Measurements from ENCODE around the gene NFIL3.

NFIL3 gene, protein sequence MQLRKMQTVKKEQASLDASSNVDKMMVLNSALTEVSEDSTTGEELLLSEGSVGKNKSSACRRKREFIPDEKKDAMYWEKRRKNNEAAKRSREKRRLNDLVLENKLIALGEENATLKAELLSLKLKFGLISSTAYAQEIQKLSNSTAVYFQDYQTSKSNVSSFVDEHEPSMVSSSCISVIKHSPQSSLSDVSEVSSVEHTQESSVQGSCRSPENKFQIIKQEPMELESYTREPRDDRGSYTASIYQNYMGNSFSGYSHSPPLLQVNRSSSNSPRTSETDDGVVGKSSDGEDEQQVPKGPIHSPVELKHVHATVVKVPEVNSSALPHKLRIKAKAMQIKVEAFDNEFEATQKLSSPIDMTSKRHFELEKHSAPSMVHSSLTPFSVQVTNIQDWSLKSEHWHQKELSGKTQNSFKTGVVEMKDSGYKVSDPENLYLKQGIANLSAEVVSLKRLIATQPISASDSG

GRCh38 chr9:91423785-91424402 lies at the start of gene NFIL3:
Gene NFIL3, minus strand, starts transcription at chr9:91423832. Its CDS starts 13,098 bp downstream, at chr9:91410734.
- TF ChIP-seq CTCF (IDR thresholded peaks at IDR 0.05) = no peak

GRCh38 chr9:91465420-91465819 lies 41.8 kb upstream of the NFIL3 start:
- TF ChIP-seq CTCF (IDR thresholded peaks at IDR 0.05) = no peak

DNA sequence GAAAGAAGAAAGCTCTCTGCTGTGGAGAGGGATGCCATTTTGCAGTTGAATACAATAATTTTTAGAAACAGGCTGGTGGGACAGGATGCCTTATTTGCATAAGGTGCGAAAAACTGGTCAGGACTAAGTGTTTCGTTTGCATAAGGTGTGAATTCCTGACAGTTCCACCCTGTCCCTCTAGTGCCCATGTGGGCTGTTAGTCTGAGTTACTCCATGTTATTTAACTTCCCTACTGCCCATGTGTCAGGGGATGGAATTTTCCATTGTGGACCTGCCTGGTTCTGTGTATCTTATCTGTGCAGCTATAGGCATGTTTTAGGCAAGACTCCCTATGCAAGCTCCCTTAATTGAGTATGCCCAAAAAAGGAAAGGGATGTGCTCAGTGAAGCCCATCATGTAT lies 35.3 kb upstream of the NFIL3 start:
- no peak for TF ChIP-seq CTCF (IDR thresholded peaks at IDR 0.05)

- TF ChIP-seq CTCF (IDR thresholded peaks at IDR 0.05) = no peak
Observed at GRCh38 chr9:91452844-91453243, 29.2 kb upstream of the NFIL3 start.

- no peak for TF ChIP-seq CTCF (IDR thresholded peaks at IDR 0.05)
Observed at GRCh38 chr9:91451431-91452270, 28.0 kb upstream of the NFIL3 start.

DNA sequence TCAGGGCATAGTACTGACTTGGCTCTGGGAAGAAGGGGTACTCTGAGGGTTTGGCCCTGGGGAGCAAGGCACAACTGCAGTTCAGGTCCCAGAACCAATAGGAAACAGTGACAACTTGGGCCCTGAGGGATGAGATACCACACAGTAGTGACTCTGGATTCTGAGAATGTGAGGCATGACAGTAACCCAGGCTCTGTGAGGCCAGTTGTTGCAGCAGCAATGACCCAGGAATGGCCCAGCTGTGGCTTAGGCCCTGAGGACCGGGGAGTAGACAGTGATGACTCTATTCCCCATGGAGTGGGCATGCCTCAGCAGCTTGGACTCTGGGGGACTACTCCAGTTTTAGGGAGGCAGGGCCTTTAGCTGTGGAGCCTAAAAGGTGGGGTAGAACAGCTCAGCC lies 21.5 kb upstream of the NFIL3 start:
- TF ChIP-seq CTCF (IDR thresholded peaks at IDR 0.05) = no peak

- TF ChIP-seq CTCF (IDR thresholded peaks at IDR 0.05) = no peak
Observed at GRCh38 chr9:91443994-91444392, 20.4 kb upstream of the NFIL3 start.

Data from LNCAP (cell line).